MV-4-11 (cell line): Measurements from ENCODE around the gene IL1RAPL2.
"Not testable (repeated sequence)": the region's sequence is repeated elsewhere in the genome, so short reads cannot be mapped to it uniquely, and the experiment has no call there.

Source experiments
- DNase-seq: peaks from one replicate; lab custom pipeline; 2025; lab: John Stamatoyannopoulos, UW

Gene IL1RAPL2

DNA sequence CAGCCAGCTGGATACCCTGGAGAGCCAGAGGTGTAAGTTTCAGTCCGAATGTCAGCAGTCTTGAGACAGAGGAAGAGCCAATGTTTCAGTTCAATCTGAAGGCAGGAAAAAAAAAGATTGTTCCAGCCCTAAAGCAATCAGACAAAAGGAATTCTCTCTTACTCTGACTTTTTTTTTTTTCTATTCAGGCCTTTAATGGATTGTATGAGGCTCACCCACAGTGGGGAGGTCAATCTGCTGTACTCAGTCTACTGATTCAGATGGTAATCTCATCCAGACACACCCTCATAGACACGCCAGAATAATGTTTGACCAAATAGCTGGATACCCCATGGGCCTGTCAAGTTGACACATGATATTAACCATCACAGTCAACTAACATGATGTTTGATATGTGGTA lies 602.6 kb downstream of the IL1RAPL2 start:
- DNase-seq, result no peak

DNA sequence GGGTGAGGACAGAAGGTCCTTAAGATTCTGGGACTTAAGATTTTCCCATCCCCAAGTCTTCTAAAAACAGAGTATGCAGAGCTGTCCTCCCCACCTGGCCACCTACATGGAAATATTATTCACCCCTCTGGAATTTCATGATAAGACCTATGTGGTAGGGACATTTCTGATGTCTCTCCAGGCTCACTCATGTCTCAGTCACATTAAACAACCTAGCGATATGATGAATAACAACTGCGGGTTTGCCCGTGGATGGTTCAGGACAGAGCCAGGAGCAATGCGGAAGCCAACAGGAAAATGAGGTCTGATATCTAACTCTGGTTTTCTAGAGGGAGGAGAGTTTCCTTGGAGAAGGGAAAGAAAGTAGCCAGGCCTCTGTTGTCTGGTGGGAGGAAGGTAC lies 607.1 kb downstream of the IL1RAPL2 start:
- no peak for DNase-seq

DNA sequence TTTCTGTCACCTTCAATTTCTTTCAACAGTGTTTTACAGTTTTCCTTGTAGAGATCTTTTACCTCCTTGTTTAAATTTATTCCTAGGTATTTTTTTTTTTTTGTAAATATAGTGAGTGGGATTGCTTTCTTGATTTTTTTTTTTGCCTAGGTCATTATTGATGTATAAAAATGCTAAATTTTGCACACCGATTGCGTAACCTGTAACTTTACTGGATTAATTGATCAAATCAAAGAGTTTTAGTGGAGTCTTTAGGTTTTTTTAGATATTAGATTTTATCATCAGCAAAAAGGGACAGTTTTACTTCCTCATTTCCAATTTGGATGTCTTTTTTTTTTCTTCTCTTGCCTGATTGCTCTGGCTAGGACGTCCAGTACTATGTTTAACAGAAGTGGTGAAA lies 613.6 kb downstream of the IL1RAPL2 start:
- DNase-seq, result no peak

DNA sequence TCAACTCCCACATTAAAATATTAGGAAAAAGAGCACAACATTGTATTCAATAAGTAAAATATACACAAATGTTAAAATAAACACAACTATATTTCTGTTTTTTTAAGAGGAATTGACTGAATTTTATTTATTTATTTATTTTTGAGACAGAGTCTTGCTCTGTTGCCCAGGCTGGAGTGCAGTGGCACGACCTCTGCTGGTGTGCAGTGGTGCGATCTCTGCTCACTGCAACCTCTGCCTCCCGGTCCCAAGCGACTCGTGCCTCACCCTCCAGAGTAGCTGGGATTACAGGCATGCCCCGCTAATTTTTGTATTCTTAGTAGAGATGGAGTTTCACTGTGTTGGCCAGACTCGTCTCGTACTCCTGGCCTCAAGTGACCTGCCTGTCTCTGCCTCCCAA lies 623.1 kb downstream of the IL1RAPL2 start:
- no peak for DNase-seq

DNA sequence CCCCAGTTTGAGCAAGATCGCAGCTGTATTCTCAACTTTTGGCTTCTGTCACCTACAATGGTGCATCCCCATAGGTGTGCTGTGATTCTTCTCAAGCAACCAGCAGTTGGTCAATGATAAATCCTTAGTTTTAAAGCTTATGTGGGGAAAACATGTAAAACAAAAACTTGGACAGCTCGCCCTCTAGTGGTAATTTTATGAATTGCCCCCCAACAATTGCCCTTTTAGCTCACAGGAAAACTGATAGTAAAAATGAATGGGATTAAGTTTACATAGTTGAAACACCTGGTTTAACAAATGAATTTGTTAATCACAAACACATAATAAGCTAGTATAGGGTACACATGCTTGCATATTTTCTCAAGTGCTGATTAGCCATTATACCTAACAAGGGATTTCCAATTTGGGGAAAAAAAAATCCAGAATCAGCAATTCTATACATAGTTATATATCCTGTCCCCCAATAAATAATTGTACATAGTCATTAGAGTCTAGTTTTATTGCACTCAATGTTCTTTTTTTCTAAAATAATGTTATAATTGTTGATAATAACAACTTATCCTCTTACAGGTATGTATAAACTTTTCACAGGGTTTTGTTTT lies 624.4 kb downstream of the IL1RAPL2 start:
- DNase-seq, result no peak

DNA sequence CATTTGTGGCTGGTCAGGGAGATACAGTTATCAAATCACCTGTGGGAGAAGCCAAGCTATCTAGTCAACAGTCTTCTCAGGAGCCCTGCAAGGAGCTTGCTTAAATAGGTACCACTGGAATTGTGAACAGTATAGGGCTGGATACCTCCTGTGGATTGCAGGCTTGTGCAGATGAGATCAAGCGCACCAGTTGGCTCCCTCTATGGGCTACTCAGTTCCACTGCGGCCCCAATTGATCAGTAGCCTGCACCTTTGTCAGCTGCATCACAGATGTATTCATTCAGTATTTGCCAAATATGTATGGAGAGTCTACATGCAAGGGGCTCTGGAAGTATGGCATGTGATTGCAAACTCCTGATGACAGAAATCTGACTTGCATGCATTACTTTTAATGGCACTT lies 625.9 kb downstream of the IL1RAPL2 start:
- no peak for DNase-seq

DNA sequence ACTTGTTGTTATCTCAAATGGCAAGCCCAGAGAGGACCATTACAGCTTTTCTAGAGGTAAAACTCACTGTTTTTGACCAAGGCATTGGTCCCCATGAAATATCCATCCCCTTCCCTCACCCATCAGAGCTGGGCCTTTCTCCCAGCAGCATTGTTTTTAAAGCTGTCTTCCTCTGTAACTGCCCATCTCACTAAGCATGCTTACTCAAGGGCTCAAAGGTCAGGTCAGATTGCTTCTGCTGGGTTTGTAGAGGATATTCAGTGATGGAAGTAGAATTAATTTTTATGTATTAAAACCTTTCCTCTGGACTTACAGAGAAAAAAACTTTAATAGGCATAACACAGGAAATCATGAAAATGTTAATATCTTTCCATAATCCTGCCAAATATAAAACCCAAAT lies 643.4 kb downstream of the IL1RAPL2 start:
- no peak for DNase-seq

DNA sequence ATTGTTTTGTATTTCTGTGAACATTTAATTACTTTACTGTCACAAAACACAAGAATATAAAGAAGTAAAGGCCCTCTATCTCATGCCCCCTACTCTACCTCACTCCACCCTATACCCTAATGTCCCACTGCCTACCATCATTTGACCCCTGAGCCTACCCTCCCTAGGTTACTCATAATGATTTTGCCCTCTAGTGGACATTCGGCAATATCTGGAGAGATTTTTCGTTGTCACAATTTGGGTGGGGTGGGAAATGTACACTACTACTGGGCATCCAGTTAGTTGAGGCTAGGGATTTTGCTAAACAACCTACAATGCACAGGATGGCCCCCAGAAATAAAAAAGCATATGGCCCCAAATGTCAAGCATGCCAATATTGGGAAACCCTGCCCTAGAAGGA lies 644.3 kb downstream of the IL1RAPL2 start:
- DNase-seq, result no peak

DNA sequence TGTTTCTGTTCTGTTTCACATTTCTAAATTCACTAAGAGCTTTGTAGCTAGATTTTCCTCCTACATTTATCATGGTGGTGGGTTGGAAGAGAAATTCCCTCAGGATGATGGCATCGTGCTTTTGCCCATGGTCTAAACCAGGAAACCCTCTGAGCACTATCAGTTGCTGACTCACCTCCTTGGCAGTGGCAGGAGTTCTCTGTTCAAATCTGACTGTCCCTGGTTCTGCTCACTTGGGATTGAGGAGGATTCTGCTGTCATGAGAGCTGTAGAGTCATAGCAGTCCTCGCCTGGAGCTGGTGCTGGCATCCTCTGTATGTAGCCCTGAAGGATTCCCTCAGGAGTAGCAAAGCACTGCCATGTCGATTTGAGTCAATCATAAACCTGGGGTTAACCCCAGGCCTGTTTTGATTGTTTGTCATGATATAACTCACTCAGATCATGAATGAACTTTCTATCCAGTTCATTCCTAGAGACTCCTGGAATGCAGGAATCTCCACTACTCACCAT lies 645.1 kb downstream of the IL1RAPL2 start:
- DNase-seq, result no peak

DNA sequence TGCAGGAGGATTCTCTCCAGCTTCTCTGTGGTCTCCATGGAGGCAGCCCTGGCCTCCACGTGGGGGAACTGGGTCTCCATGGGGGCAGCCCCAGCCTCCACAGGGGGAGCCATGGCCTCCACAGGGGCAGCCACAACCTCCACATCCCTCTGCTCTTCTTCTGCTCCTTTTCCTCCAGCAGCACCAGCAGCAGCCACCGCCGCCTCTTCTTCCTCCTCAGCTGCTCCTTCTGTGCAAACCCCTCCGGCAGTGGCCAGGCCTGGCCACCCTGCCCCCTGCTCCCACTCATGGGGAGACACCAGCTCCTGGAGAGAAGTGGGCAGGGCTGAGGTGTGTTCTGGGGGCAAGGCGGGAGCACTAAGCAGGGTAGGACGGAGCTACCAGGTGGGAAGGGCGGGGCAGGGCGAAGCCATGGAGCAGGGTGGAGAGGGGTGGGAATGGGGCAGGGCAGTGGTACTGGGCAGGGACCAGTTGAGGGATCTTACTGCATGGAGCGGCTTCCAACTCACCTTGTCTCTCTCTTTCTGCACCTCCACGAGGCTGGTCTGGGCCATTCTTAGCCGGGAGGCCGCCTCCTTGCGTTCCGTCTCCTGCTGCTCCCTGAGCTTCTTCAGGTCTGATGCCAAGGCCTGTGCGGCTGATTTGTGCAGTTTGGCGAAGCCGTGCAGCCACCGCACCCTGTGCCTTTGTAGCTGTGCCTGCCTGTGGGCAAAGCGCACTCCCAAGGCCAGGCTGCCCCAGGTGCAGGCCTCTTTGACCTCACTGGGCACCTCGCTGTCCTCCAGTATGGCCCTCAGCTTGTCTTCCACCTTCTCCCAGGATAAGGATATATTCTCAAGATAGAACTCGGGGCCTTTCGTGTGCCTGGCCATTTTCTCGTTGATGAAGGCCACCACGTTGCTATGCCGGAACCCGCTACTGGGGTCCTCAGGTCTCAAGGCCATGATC lies 653.7 kb downstream of the IL1RAPL2 start:
- DNase-seq, result no peak

DNA sequence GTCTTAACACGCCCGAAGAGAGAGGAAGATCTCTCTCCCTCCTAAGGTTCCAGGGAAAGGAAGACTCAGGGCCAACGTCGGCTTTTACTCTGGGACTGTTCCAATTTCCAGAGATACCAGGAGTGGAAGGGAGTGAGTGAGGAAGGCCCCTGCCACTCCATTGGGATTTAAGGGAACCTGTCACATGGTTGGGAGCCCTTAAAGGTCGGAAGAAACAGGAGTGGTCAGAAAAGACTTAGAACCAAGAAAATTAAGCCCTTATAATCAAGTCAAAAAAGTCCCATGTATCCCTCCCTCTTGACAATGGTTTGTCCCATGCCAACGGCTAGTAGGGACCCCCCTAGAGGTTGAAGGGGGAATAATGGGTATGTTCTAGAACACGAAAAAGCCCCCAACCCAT lies 654.6 kb downstream of the IL1RAPL2 start, which contains the start of gene TEX13A:
Gene TEX13A (minus strand): TSS at position 59 of the 400 bp plus-strand sequence. CDS start 297 bp downstream, outside the sequence.
- DNase-seq, result no peak

DNA sequence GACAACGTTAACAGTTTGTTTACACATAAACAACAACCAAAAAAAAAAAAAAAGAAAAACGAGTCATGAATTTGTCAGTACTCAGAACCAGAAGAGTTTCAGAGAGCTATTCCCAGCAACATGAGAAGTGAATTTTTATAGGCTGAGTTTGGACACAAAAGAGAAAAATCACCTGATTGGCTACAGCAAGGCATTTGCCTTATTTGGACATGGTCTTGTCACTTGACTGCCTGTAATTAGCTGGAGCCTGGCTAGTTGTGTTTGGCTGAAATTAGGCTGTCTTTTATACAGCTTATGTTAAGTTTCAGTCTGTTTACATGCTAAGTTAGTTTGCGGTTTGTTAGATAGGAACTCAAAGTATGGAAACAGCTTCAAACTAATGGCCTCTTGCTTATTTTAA lies 655.4 kb downstream of the IL1RAPL2 start:
- no peak for DNase-seq

DNA sequence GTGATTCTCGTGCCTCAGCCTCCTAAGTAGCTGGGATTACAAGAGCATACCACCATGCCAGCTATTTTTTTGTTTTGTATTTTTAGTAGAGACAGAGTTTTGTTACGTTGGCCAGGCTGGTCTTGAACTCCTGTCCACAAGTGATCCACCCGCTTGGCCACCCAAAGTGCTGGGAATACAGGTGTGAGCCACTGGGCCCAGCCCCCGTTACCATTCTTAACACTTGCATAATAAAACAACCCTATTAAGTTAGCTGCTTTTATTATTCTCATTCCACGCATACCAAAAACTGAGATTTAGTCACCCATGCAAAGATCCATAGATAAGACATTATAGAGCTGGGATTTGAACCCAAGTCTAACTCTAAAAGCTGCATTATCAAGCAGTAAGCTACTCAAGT lies 660.5 kb downstream of the IL1RAPL2 start:
- no peak for DNase-seq

DNA sequence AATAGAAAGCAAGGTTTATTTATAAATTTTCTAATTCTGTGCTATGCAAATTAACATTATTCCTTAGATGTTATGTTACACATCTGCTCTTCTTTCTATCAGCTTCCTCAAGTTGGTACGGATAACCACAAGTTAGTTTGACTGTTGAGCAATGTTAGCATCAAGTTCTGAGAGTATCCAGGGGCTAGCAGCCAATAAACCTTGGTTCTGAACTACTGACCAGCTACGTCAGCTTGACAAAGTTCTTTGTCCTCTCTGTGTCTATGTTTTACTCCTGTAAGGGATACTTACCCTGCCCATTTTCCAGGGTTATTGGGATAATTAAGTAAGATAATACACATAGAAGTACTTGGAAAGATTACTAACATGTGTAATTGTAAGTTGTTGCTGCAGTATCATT lies 662.6 kb downstream of the IL1RAPL2 start:
- DNase-seq, result peak; percentile 2

DNA sequence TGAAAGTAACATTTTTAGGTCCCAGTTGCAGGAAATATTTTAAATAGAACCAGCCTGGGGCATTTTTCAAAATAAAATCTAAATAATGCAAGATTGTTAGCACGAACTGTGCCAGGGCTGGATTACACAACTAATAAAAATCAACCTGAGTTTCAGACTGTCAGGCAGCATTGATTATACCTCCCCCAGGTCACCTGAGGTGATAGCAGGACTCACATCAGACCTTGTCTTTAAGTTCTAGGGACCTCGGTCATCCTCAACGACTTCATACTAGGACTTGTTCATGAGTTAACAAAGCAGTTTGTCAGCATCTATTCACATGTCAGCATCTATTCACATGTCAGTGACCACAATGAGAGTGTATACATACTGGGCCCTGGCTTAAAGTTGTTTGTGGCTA lies 663.1 kb downstream of the IL1RAPL2 start:
- DNase-seq, result peak; percentile 10

DNA sequence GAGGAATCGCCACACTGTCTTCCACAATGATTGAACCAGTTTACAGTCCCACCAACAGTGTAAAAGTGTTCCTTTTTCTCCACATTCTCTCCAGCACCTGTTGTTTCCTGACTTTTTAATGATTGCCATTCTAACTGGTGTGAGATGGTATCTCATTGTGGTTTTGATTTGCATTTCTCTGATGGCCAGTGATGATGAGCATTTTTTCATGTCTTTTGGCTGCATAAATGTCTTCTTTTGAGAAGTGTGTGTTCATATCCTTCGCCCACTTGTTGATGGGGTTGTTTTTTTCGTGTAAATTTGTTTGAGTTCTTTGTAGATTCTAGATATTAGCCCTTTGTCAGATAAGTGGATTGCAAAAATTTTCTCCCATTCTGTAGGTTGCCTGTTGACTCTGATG lies 671.4 kb downstream of the IL1RAPL2 start:
- not testable (repeated sequence) for DNase-seq

DNA sequence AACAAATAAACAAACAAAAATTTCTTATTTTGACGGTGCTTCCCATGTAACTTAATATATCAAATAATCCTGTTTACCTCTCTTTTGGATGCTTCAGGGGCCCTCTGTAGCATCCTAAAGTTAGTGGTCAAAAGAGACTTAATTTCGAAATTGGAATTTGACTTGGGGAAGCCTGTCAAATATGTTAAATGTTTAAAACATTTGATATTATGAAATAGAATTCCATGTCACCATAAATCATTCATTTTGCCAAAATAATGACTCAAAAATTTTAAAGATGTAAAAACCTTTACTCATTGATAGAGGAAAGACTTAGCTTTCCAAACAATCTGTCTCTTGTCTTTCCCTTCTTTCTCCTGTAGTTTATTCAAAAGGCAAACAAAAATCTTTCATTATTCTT lies 675.1 kb downstream of the IL1RAPL2 start:
- DNase-seq, result no peak

DNA sequence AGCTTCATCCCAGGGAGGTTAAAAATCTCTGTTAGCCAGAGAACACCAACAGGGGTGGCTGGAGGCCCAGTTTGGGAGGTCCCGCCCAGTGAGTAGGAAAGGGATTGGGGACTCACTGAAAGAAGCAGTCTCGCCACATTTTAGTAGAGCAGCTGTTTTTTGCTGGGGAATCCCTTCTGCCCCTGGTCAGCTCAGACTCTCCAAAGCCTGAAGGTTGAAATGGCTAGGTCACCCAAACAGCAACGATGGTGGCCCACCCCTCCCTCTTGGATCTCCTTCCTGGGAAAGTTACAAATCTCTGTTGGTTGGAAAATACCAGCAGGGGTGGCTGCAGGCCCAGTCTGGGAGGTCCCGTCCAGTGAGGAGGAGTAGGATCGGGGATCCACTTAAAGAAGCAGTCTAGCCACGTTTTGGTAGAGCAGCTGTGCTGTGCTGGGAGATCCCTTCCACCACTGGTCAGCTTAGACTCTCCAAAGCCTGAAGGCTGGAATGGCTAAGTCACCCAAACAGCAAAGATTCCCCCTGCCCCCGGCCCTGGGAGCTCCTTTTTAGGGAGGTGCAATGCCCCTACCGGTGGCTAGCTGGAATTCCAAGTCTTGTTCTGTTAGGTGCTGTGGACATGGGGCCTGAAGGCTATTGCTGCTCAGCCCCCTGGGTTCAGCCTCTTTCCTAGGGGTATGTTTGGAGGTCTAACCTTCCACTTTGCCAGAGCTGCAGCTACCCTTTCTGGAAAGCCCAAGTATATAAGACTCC lies 694.5 kb downstream of the IL1RAPL2 start:
- no peak for DNase-seq

DNA sequence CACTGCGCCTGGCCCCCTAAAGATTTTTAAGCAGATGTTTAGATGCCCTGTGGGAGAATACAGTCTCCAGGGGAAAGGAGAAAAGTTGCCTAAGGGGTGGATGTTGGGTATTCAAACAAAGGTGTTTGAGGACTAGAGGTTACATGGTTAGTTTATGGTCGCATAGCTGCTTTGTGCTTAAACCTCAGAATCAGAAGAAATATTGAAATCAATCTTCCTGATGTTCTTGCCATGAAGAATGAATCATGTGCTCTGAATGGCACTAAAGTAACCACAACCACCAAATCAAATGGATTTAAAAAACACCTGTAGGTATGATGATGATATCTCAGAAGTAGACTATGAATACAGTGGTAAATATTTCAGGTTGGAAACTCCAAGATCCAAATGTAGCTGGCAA lies 697.2 kb downstream of the IL1RAPL2 start:
- DNase-seq, result no peak

DNA sequence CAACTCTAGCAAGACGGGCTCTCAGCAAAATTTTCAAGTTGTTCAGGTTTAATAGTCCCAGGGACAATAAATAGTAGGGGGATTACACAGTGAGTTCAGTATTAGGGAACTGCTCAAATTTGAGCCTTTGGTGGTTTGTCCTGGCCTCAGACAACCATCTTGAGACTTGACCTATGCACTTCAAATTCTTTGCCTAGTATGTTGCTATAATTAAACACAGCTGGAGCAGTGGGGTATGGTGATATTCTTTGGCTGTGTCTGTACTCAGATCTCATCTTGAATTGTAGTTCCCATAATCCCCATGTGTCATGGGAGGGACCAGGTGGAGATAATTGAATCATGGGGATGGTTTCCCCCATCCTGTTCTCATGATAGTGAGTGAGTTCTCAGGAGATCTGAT lies 697.8 kb downstream of the IL1RAPL2 start:
- no peak for DNase-seq

DNA sequence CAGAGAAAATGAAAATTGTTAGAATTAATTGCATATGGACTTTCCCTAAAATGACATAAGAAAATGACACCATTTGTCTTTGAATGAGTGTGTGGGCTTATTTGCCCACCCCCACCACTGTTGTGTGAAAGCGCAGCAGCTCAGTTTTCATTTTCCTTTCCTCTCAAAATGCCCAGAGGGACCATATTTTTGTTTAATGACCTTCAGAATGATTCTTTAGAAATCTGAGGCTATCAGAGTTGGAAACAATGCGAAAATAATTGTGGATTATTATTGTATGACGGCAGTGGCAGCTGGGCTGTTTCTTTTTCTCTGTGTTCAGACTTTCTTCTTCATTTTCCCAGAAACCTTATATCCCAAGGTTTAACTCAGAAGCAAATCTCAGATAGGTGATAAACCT lies 699.1 kb downstream of the IL1RAPL2 start:
- no peak for DNase-seq

DNA sequence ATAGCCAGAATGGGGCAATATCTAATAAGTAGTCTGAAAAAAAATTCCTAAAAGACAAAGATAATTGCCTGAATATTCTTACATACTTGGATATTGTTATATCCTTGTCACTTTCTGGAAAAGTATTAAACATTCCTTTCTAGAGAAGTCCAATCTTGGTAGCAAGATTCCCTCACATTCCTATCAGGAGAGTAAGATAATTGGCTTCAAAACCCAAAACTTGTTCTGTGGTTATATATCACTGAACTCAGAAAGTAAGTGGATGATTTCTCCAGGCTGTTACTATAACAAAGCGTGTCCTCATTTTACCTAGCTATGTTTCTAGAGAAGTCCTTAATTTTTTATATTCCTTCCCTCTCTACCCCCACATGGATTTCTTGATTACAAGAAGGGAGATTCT lies 700.5 kb downstream of the IL1RAPL2 start:
- DNase-seq, result no peak

DNA sequence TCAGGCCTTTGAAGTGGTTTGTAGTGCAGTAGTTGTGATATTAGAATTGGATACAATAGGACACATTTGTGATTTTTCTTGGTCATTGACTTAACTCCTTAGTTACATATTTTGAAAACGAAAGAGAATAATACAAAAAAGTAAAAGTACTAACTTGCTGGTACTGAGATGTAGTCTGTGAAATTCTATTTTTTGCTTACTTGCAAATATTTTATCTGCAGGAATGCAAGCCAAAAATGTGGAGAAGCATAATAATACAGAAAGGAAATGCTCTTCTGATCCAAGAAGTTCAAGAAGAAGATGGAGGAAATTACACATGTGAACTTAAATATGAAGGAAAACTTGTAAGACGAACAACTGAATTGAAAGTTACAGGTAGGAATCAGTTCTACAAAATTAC lies 701.2 kb downstream of the IL1RAPL2 start:
- DNase-seq, result no peak
